GM23338 (cell line): Measurements from ENCODE around the gene PRR33. TPM values are rescaled to one million over a fixed set of nuclear protein-coding genes. Genes with fewer than 3 reads are reported as not detected.

Experiments
- ATAC-seq: fragments of 200-7000 bp; cut with Tn5 transposase; 3 replicates; pipeline ENCODE4 v1.9.1; 2020
- DNase-seq: peaks from one replicate; pipeline ENCODE4 v3.0.0-alpha.2; 2015; ENCODE audit warnings: low spot score
- H2AFZ ChIP-seq: fragments of 200-600 bp; sonication (generic); 2 replicates; pipeline ENCODE4 v1.8.0; 2016; ENCODE audit warnings: antibody characterized with exemption, mild to moderate bottlenecking, moderate library complexity
- H3F3A ChIP-seq: fragments of 200-600 bp; sonication (generic); replicated peaks from 2 replicates; pipeline ENCODE4 v1.8.0; 2017; ENCODE audit warnings: antibody characterized with exemption, mixed run types, low read depth
- H3K27ac ChIP-seq: fragments of 200-600 bp; sonication (generic); 2 replicates; pipeline ENCODE4 v1.6.1; 2016; ENCODE audit warnings: low read depth
- H3K27me3 ChIP-seq: fragments of 200-600 bp; sonication (generic); 2 replicates; pipeline ENCODE4 v1.8.0; 2016; ENCODE audit warnings: mild to moderate bottlenecking, mixed run types, moderate library complexity; ENCODE audit not compliant: insufficient read depth
- H3K36me3 ChIP-seq: fragments of 200-600 bp; sonication (generic); 2 replicates; pipeline ENCODE4 v1.8.0; 2016; ENCODE audit warnings: mild to moderate bottlenecking; ENCODE audit not compliant: insufficient read depth
- H3K4me1 ChIP-seq: fragments of 200-600 bp; sonication (generic); 2 replicates; pipeline ENCODE4 v1.8.0; 2016; ENCODE audit warnings: mild to moderate bottlenecking, moderate library complexity; ENCODE audit not compliant: insufficient read depth
- H3K4me2 ChIP-seq: fragments of 200-600 bp; sonication (generic); 2 replicates; pipeline ENCODE4 v1.7.1; 2017; ENCODE audit warnings: mixed run types
- H3K4me3 ChIP-seq: fragments of 200-600 bp; sonication (generic); 2 replicates; pipeline ENCODE4 v1.6.1; 2016; ENCODE audit warnings: mixed run types
- H3K79me2 ChIP-seq: fragments of 200-600 bp; sonication (generic); replicated peaks from 2 replicates; pipeline ENCODE4 v1.8.0; 2017; ENCODE audit warnings: mild to moderate bottlenecking; ENCODE audit not compliant: insufficient read depth
- H3K9me2 ChIP-seq: fragments of 200-600 bp; sonication (generic); 2 replicates; pipeline ENCODE4 v1.8.0; 2017; ENCODE audit not compliant: insufficient read depth
- H4K20me1 ChIP-seq: fragments of 200-600 bp; sonication (generic); replicated peaks from 2 replicates; pipeline ENCODE4 v1.8.0; 2017; ENCODE audit warnings: mild to moderate bottlenecking; ENCODE audit not compliant: insufficient read depth
- H3K27ac Mint-ChIP-seq: 2 replicates; pipeline ENCODE4 v1.8.0; 2020; ENCODE audit warnings: inconsistent platforms, mild to moderate bottlenecking, moderate library complexity, mixed read lengths
- H3K27me3 Mint-ChIP-seq: 3 replicates; pipeline ENCODE4 v1.8.0; 2022; ENCODE audit warnings: low read depth, mild to moderate bottlenecking, moderate library complexity, mixed read lengths, inconsistent platforms; ENCODE audit not compliant: insufficient read depth, poor library complexity
- H3K36me3 Mint-ChIP-seq: 3 replicates; pipeline ENCODE4 v1.8.0; 2021; ENCODE audit warnings: low read depth, mild to moderate bottlenecking, inconsistent platforms, moderate library complexity, mixed read lengths
- H3K4me1 Mint-ChIP-seq: 3 replicates; pipeline ENCODE4 v1.8.0; 2020; ENCODE audit warnings: mild to moderate bottlenecking, inconsistent platforms, mixed read lengths
- H3K4me3 Mint-ChIP-seq: 3 replicates; pipeline ENCODE4 v1.8.0; 2021; ENCODE audit warnings: moderate library complexity, mild to moderate bottlenecking, inconsistent platforms, mixed read lengths
- H3K9me3 Mint-ChIP-seq: 3 replicates; pipeline ENCODE4 v1.8.0; 2020; ENCODE audit warnings: moderate library complexity, mild to moderate bottlenecking, inconsistent platforms, mixed read lengths
- CREB1 ChIP-seq: fragments of 250-450 bp; sonication (Bioruptor Pico); IDR thresholded peaks from 2 replicates; pipeline ENCODE4 v1.5.0; 2020; ENCODE audit warnings: low read depth, mild to moderate bottlenecking, moderate library complexity
- CTCF ChIP-seq, 2 experiments: fragments of 200-600 bp in 1 of 2; sonication (generic) in 1 of 2; conservative IDR thresholded peaks; 2 replicates each; pipeline versions ENCODE4 v1.5.1 to v1.6.1; 2016 to 2017; ENCODE audit warnings: antibody characterized with exemption in 2 of 2, low read depth in 2 of 2, mild to moderate bottlenecking in 2 of 2, moderate library complexity in 1 of 2
- EZH2 ChIP-seq: fragments of 200-600 bp; sonication (generic); IDR thresholded peaks from one replicate; pipeline ENCODE4 v1.8.0; 2017; ENCODE audit warnings: antibody characterized with exemption, mild to moderate bottlenecking, low read depth; ENCODE audit not compliant: unreplicated experiment
- EZH2phosphoT487 ChIP-seq: fragments of 200-600 bp; sonication (generic); IDR thresholded peaks from one replicate; pipeline ENCODE4 v1.8.1; 2018; ENCODE audit warnings: antibody characterized with exemption; ENCODE audit not compliant: unreplicated experiment
- JUNB ChIP-seq: IDR thresholded peaks from one replicate; pipeline ENCODE4 v1.6.1; 2016; ENCODE audit warnings: antibody characterized with exemption; ENCODE audit not compliant: unreplicated experiment
- NANOG ChIP-seq: IDR thresholded peaks from 2 replicates; pipeline ENCODE4 v1.6.1; 2016; ENCODE audit warnings: antibody characterized with exemption, borderline replicate concordance
- POLR2AphosphoS5 ChIP-seq: IDR thresholded peaks from 2 replicates; pipeline ENCODE4 v1.6.1; 2016; ENCODE audit warnings: antibody characterized with exemption, low read depth
- REST ChIP-seq: IDR thresholded peaks from one replicate; pipeline ENCODE4 v1.6.1; 2018; ENCODE audit warnings: antibody characterized with exemption; ENCODE audit not compliant: unreplicated experiment
- STAT1 ChIP-seq: IDR thresholded peaks from one replicate; pipeline ENCODE4 v1.6.1; 2016; ENCODE audit warnings: antibody characterized with exemption; ENCODE audit not compliant: unreplicated experiment
- ZNF114 ChIP-seq: fragments of 250-450 bp; sonication (Bioruptor Pico); IDR thresholded peaks from 2 replicates; pipeline ENCODE4 v1.5.0; 2020; ENCODE audit warnings: mild to moderate bottlenecking, moderate library complexity
- ZNF331 ChIP-seq: fragments of 250-450 bp; sonication (Bioruptor Pico); IDR thresholded peaks from 2 replicates; pipeline ENCODE4 v1.5.0; 2020; ENCODE audit warnings: low read depth, mild to moderate bottlenecking, moderate library complexity
- polyA plus RNA-seq: library from polyadenylated mRNA; unstranded; fragments of >200 nt; fragmentation: Nextera tagmentation; extraction: Ambion mirVana; gene quantifications from 2 replicates; pipeline ENCODE4 v1.2.1, GENCODE V29; 2016
- total RNA-seq: library from RNA; depleted of rRNA; stranded (reverse); fragments of >200 nt; shearing (Covaris generic); gene quantifications from 2 replicates; pipeline ENCODE4 v1.2.3, GENCODE V29; 2014
- TF ChIP-seq, protein P1 (sequence below): fragments of 250-450 bp; sonication (Bioruptor Pico); IDR thresholded peaks from 2 replicates; pipeline ENCODE4 v1.5.0; 2020; ENCODE audit warnings: mild to moderate bottlenecking, moderate library complexity
- TF ChIP-seq, protein P2 (sequence below): IDR thresholded peaks from 2 replicates; pipeline ENCODE4 v1.6.1; 2016; ENCODE audit warnings: antibody characterized with exemption

Gene PRR33
- total and polyA plus RNA-seq, 2 experiments from 2014 or later = not detected

- Histone ChIP-seq H3K27me3 (no peaks in the 10 kb centered on the region), H4K20me1 (no peaks in the 10 kb centered on the region), H2AFZ (no peak overlapping the region), H3K27ac (no peak overlapping the region), H3K79me2 (no peaks in the 10 kb centered on the region), H3K36me3 (no peaks in the 10 kb centered on the region), H3K4me1 (no peaks in the 10 kb centered on the region), H3K9me2 (no peaks in the 10 kb centered on the region), H3K4me2 (no peak overlapping the region), H3K4me3 (no peak overlapping the region), H3F3A (no peaks in the 10 kb centered on the region)
- no peak for ATAC-seq
- Mint-ChIP-seq H3K36me3 (no peaks in the 10 kb centered on the region), H3K27me3 (peaks cover 7% of the 10 kb centered on the region), H3K9me3 (no peaks in the 10 kb centered on the region; the same call in 2 of the 3 replicates), H3K4me1 (no peaks in the 10 kb centered on the region), H3K27ac (no peak overlapping the region), H3K4me3 (no peak overlapping the region)
- TF ChIP-seq JUNB (no peak), REST (no peak), ZNF114 (CRISPR knock-in tag) (no peak), EZH2 (no peak), ZNF331 (CRISPR knock-in tag) (no peak), CREB1 (no peak), STAT1 (no peak), EZH2phosphoT487 (no peak), CTCF (conservative IDR thresholded peaks at IDR 0.05; ENCODE audit: low read depth in 2 of 2) (no peak), NANOG (no peak), POLR2AphosphoS5 (no peak)
- TF ChIP-seq, protein P1, sequence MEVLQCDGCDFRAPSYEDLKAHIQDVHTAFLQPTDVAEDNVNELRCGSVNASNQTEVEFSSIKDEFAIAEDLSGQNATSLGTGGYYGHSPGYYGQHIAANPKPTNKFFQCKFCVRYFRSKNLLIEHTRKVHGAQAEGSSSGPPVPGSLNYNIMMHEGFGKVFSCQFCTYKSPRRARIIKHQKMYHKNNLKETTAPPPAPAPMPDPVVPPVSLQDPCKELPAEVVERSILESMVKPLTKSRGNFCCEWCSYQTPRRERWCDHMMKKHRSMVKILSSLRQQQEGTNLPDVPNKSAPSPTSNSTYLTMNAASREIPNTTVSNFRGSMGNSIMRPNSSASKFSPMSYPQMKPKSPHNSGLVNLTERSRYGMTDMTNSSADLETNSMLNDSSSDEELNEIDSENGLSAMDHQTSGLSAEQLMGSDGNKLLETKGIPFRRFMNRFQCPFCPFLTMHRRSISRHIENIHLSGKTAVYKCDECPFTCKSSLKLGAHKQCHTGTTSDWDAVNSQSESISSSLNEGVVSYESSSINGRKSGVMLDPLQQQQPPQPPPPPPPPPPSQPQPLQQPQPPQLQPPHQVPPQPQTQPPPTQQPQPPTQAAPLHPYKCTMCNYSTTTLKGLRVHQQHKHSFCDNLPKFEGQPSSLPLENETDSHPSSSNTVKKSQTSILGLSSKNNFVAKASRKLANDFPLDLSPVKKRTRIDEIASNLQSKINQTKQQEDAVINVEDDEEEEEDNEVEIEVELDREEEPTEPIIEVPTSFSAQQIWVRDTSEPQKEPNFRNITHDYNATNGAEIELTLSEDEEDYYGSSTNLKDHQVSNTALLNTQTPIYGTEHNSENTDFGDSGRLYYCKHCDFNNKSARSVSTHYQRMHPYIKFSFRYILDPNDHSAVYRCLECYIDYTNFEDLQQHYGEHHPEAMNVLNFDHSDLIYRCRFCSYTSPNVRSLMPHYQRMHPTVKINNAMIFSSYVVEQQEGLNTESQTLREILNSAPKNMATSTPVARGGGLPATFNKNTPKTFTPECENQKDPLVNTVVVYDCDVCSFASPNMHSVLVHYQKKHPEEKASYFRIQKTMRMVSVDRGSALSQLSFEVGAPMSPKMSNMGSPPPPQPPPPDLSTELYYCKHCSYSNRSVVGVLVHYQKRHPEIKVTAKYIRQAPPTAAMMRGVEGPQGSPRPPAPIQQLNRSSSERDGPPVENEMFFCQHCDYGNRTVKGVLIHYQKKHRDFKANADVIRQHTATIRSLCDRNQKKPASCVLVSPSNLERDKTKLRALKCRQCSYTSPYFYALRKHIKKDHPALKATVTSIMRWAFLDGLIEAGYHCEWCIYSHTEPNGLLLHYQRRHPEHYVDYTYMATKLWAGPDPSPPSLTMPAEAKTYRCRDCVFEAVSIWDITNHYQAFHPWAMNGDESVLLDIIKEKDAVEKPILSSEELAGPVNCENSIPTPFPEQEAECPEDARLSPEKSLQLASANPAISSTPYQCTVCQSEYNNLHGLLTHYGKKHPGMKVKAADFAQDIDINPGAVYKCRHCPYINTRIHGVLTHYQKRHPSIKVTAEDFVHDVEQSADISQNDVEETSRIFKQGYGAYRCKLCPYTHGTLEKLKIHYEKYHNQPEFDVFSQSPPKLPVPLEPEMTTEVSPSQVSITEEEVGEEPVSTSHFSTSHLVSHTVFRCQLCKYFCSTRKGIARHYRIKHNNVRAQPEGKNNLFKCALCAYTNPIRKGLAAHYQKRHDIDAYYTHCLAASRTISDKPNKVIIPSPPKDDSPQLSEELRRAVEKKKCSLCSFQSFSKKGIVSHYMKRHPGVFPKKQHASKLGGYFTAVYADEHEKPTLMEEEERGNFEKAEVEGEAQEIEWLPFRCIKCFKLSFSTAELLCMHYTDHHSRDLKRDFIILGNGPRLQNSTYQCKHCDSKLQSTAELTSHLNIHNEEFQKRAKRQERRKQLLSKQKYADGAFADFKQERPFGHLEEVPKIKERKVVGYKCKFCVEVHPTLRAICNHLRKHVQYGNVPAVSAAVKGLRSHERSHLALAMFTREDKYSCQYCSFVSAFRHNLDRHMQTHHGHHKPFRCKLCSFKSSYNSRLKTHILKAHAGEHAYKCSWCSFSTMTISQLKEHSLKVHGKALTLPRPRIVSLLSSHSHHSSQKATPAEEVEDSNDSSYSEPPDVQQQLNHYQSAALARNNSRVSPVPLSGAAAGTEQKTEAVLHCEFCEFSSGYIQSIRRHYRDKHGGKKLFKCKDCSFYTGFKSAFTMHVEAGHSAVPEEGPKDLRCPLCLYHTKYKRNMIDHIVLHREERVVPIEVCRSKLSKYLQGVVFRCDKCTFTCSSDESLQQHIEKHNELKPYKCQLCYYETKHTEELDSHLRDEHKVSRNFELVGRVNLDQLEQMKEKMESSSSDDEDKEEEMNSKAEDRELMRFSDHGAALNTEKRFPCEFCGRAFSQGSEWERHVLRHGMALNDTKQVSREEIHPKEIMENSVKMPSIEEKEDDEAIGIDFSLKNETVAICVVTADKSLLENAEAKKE (CRISPR knock-in tag) = no peak
- TF ChIP-seq, protein P2, sequence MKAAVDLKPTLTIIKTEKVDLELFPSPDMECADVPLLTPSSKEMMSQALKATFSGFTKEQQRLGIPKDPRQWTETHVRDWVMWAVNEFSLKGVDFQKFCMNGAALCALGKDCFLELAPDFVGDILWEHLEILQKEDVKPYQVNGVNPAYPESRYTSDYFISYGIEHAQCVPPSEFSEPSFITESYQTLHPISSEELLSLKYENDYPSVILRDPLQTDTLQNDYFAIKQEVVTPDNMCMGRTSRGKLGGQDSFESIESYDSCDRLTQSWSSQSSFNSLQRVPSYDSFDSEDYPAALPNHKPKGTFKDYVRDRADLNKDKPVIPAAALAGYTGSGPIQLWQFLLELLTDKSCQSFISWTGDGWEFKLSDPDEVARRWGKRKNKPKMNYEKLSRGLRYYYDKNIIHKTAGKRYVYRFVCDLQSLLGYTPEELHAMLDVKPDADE = no peak
- DNase-seq = no peak
These were observed 50.1 kb downstream of the PRR33 start for GRCh38 chr11:1841511-1842148.
